Stimulated activated naive CD8-positive, alpha-beta T cell treated with anti-CD3 and anti-CD28 coated beads, Interleukin-15, amount 100 ng/mL, for 72 hours (primary cell): ENCODE data around the gene SNRNP48.
A peak's percentile ranks its signal among the peaks of the same experiment; 100 is the strongest.

ENCODE experiments used
- ATAC-seq: fragments of 150-1000 bp; cut with Tn5 transposase; 2 replicates; pipeline ENCODE4 v1.10.0; 2021; ENCODE audit warnings: mild to moderate bottlenecking, moderate library complexity
- DNase-seq, 2 donors: peaks; one replicate each; pipeline ENCODE4 v3.0.0; 2021 to 2022
- H3K27ac Mint-ChIP-seq, 2 donors: one replicate each; pipeline ENCODE4 v1.8.0; 2022; ENCODE audit warnings: mild to moderate bottlenecking in 2 of 2, mixed read lengths in 2 of 2, moderate library complexity in 2 of 2
- H3K27me3 Mint-ChIP-seq: one replicate; pipeline ENCODE4 v1.8.0; 2022; ENCODE audit warnings: mixed read lengths
- H3K4me1 Mint-ChIP-seq: one replicate; pipeline ENCODE4 v1.8.0; 2022; ENCODE audit warnings: mild to moderate bottlenecking, mixed read lengths
- H3K4me3 Mint-ChIP-seq, 2 donors: one replicate each; pipeline ENCODE4 v1.8.0; 2022; ENCODE audit warnings: mild to moderate bottlenecking in 2 of 2, mixed read lengths in 2 of 2, moderate library complexity in 1 of 2
- H3K9me3 Mint-ChIP-seq, 2 donors: one replicate each; pipeline ENCODE4 v1.8.0; 2022; ENCODE audit warnings: mixed read lengths in 2 of 2

Gene SNRNP48

GRCh38 chr6:7615611-7616383, 25.8 kb downstream of the SNRNP48 start:
- Mint-ChIP-seq H3K4me1 (peaks cover 19% of the 10 kb centered on the region), H3K4me3 (no peak overlapping the region), H3K27me3 (peaks cover 6% of the 10 kb centered on the region), H3K27ac (peak overlapping the region in 1 of 2 donors; percentile 16), H3K9me3 (no peaks in the 10 kb centered on the region)
- ATAC-seq (peak; percentile 54), DNase-seq (peak; percentile 19 to 25)

GRCh38 chr6:7617801-7618764, 28.1 kb downstream of the SNRNP48 start:
- ATAC-seq (peak; percentile 83), DNase-seq (peak in 1 of 2 donors; percentile 23)
- Mint-ChIP-seq H3K27ac (peak overlapping the region in 1 of 2 donors; percentile 31), H3K4me1 (peaks cover 19% of the 10 kb centered on the region), H3K27me3 (peaks cover 6% of the 10 kb centered on the region), H3K9me3 (no peaks in the 10 kb centered on the region), H3K4me3 (no peak overlapping the region)

- peaks cover 13% of the 10 kb centered on the region for H3K27me3 Mint-ChIP-seq
- no peak overlapping the region for H3K4me3 Mint-ChIP-seq
- no peaks in the 10 kb centered on the region for H3K9me3 Mint-ChIP-seq
- ATAC-seq (no peak), DNase-seq (no peak)
- peaks cover 12% of the 10 kb centered on the region for H3K4me1 Mint-ChIP-seq
- no peak overlapping the region for H3K27ac Mint-ChIP-seq
Measured at GRCh38 chr6:7621761-7622160, 31.8 kb downstream of the SNRNP48 start.

GRCh38 chr6:7624796-7625710, 35.1 kb downstream of the SNRNP48 start:
- no peaks in the 10 kb centered on the region for H3K9me3 Mint-ChIP-seq
- H3K27ac Mint-ChIP-seq, result no peak overlapping the region
- ATAC-seq (no peak), DNase-seq (no peak)
- H3K4me1 Mint-ChIP-seq, result no peaks in the 10 kb centered on the region
- no peak overlapping the region for H3K4me3 Mint-ChIP-seq
- H3K27me3 Mint-ChIP-seq, result peaks cover 15% of the 10 kb centered on the region

GRCh38 chr6:7628479-7628878, 38.5 kb downstream of the SNRNP48 start:
- Mint-ChIP-seq H3K4me3 (no peak overlapping the region), H3K4me1 (no peaks in the 10 kb centered on the region), H3K27me3 (peaks cover 30% of the 10 kb centered on the region), H3K27ac (no peak overlapping the region), H3K9me3 (no peaks in the 10 kb centered on the region)
- no peak for ATAC-seq
- DNase-seq, result no peak

- Mint-ChIP-seq H3K4me1 (no peaks in the 10 kb centered on the region), H3K4me3 (no peak overlapping the region), H3K27ac (no peak overlapping the region), H3K9me3 (no peaks in the 10 kb centered on the region), H3K27me3 (peaks cover 30% of the 10 kb centered on the region)
- ATAC-seq (no peak), DNase-seq (no peak)
Measured at GRCh38 chr6:7628909-7629308, 38.9 kb downstream of the SNRNP48 start.

GRCh38 chr6:7629321-7629720, 39.3 kb downstream of the SNRNP48 start:
- no peaks in the 10 kb centered on the region for H3K9me3 Mint-ChIP-seq
- DNase-seq (no peak), ATAC-seq (no peak)
- peak overlapping the region in 1 of 2 donors; percentile 1 for H3K27ac Mint-ChIP-seq
- H3K4me1 Mint-ChIP-seq, result no peaks in the 10 kb centered on the region
- H3K27me3 Mint-ChIP-seq, result peaks cover 25% of the 10 kb centered on the region
- no peak overlapping the region for H3K4me3 Mint-ChIP-seq

- ATAC-seq (no peak), DNase-seq (no peak)
- no peaks in the 10 kb centered on the region for H3K9me3 Mint-ChIP-seq
- H3K4me1 Mint-ChIP-seq, result no peaks in the 10 kb centered on the region
- H3K27ac Mint-ChIP-seq, result peak overlapping the region in 1 of 2 donors; percentile 55
- peaks cover 22% of the 10 kb centered on the region for H3K27me3 Mint-ChIP-seq
- H3K4me3 Mint-ChIP-seq, result no peak overlapping the region
Measured at GRCh38 chr6:7630792-7631191, 40.8 kb downstream of the SNRNP48 start.

- Mint-ChIP-seq H3K4me1 (no peaks in the 10 kb centered on the region), H3K9me3 (no peaks in the 10 kb centered on the region)
Measured at GRCh38 chr6:7631466-7631865, 41.5 kb downstream of the SNRNP48 start.

GRCh38 chr6:7632501-7633290, 42.7 kb downstream of the SNRNP48 start:
- DNase-seq (no peak), ATAC-seq (no peak)
- H3K27ac Mint-ChIP-seq, result no peak overlapping the region
- H3K27me3 Mint-ChIP-seq, result peaks cover 22% of the 10 kb centered on the region
- no peak overlapping the region for H3K4me3 Mint-ChIP-seq
- no peaks in the 10 kb centered on the region for H3K9me3 Mint-ChIP-seq
- H3K4me1 Mint-ChIP-seq, result no peaks in the 10 kb centered on the region

More at GRCh38 chr6:7631466-7631865, 41.5 kb downstream of the SNRNP48 start:
- no peak for ATAC-seq
- Mint-ChIP-seq H3K27ac (no peak overlapping the region), H3K27me3 (peaks cover 22% of the 10 kb centered on the region), H3K4me3 (no peak overlapping the region)
- no peak for DNase-seq

- ATAC-seq (no peak), DNase-seq (no peak)
- H3K4me1 Mint-ChIP-seq, result no peaks in the 10 kb centered on the region
- no peak overlapping the region for H3K4me3 Mint-ChIP-seq
- H3K27ac Mint-ChIP-seq, result no peak overlapping the region
- H3K9me3 Mint-ChIP-seq, result no peaks in the 10 kb centered on the region
- H3K27me3 Mint-ChIP-seq, result peaks cover 22% of the 10 kb centered on the region
Measured at GRCh38 chr6:7633361-7633760, 43.4 kb downstream of the SNRNP48 start.

GRCh38 chr6:7636151-7636550, 46.2 kb downstream of the SNRNP48 start:
- no peaks in the 10 kb centered on the region for H3K4me1 Mint-ChIP-seq
- H3K9me3 Mint-ChIP-seq, result no peaks in the 10 kb centered on the region
- H3K27me3 Mint-ChIP-seq, result peaks cover 8% of the 10 kb centered on the region
- DNase-seq (no peak), ATAC-seq (no peak)
- no peak overlapping the region for H3K27ac Mint-ChIP-seq
- H3K4me3 Mint-ChIP-seq, result no peak overlapping the region

- no peak overlapping the region for H3K4me3 Mint-ChIP-seq
- no peak for DNase-seq
- H3K4me1 Mint-ChIP-seq, result no peaks in the 10 kb centered on the region
- H3K9me3 Mint-ChIP-seq, result no peaks in the 10 kb centered on the region
- peaks cover 8% of the 10 kb centered on the region for H3K27me3 Mint-ChIP-seq
- no peak overlapping the region for H3K27ac Mint-ChIP-seq
- no peak for ATAC-seq
Measured at GRCh38 chr6:7637533-7637932, 47.5 kb downstream of the SNRNP48 start.

GRCh38 chr6:7639427-7639826, 49.4 kb downstream of the SNRNP48 start:
- Mint-ChIP-seq H3K27me3 (no peaks in the 10 kb centered on the region), H3K27ac (no peak overlapping the region), H3K9me3 (no peaks in the 10 kb centered on the region), H3K4me3 (no peak overlapping the region), H3K4me1 (no peaks in the 10 kb centered on the region)
- ATAC-seq, result no peak
- no peak for DNase-seq
